Fibroblast of lung (primary cell): ENCODE measurements around the gene LGI1.

ENCODE experiments used
- EZH2 ChIP-seq: IDR thresholded peaks from 2 replicates; pipeline ENCODE4 v1.5.1; 2012; ENCODE audit warnings: low read length, control low read depth, mild to moderate bottlenecking; ENCODE audit errors: missing control alignments
- TF ChIP-seq, protein P1 (sequence below), 2 donors: IDR thresholded peaks in 1 of 2; conservative IDR thresholded peaks in 1 of 2; 1 replicate in 1 of 2; 2 replicates in 1 of 2; pipeline ENCODE4 v1.5.1; 2011 to 2012; ENCODE audit warnings: low read length in 2 of 2, control low read depth in 1 of 2, inconsistent platforms in 1 of 2, low read depth in 1 of 2, mild to moderate bottlenecking in 1 of 2

DNA sequence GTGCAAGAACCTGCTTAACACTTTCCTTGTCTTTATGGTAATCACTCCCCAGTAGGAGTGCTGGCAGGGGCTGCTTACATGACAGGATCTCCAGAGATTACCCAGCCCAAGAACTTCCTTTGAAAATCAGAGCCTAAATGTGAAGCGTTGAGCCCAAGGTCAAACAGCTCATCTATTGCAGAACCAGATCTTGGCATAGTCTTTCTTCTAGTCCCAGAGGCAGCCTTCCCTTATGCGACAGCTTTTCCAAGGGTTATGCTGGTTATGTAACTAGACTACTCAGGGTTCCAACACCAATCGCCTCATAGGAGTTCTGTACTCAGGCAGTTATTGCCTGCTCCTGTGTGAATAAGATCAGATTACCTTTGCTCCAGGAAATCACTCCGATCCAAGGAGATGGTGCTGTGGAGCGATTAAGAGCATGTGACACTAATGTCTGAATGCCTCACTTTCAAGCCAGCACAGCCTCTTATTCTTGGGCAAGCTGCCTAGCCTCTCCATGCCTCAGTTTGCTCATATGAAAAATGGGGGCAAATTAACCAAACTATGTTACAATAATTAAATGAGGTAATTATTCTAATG, 8.4 kb upstream of the LGI1 start:
- TF ChIP-seq EZH2: no peak
- TF ChIP-seq, protein P1, sequence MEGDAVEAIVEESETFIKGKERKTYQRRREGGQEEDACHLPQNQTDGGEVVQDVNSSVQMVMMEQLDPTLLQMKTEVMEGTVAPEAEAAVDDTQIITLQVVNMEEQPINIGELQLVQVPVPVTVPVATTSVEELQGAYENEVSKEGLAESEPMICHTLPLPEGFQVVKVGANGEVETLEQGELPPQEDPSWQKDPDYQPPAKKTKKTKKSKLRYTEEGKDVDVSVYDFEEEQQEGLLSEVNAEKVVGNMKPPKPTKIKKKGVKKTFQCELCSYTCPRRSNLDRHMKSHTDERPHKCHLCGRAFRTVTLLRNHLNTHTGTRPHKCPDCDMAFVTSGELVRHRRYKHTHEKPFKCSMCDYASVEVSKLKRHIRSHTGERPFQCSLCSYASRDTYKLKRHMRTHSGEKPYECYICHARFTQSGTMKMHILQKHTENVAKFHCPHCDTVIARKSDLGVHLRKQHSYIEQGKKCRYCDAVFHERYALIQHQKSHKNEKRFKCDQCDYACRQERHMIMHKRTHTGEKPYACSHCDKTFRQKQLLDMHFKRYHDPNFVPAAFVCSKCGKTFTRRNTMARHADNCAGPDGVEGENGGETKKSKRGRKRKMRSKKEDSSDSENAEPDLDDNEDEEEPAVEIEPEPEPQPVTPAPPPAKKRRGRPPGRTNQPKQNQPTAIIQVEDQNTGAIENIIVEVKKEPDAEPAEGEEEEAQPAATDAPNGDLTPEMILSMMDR (conservative IDR thresholded peaks at IDR 0.05 in 1 of 2, IDR thresholded peaks at IDR 0.05 in 1 of 2; ENCODE audit: low read depth in 1 of 2, low read length in 2 of 2): no peak
